ENCODE results near the gene ANKRD65.
A peak's percentile ranks its signal among the peaks of the same experiment; 100 is the strongest.
"Not testable (repeated sequence)": the region's sequence is repeated elsewhere in the genome, so short reads cannot be mapped to it uniquely, and the experiment has no call there.

Gene ANKRD65

GRCh38 chr1:1399187-1399871 lies 21.7 kb downstream of the ANKRD65 start, which contains the start of gene CCNL2:
TSS of gene CCNL2 (minus strand) at chr1:1399335. CDS start at chr1:1399306, 29 bp downstream.
- DNase-seq (ENCODE audit: insufficient read length, low spot score) (peak; percentile 98), FAIRE-seq (peak; percentile 89)

GRCh38 chr1:1398677-1399186 lies 22.3 kb downstream of the ANKRD65 start:
- DNase-seq (ENCODE audit: insufficient read length, low spot score) (no peak), FAIRE-seq (no peak)

DNA sequence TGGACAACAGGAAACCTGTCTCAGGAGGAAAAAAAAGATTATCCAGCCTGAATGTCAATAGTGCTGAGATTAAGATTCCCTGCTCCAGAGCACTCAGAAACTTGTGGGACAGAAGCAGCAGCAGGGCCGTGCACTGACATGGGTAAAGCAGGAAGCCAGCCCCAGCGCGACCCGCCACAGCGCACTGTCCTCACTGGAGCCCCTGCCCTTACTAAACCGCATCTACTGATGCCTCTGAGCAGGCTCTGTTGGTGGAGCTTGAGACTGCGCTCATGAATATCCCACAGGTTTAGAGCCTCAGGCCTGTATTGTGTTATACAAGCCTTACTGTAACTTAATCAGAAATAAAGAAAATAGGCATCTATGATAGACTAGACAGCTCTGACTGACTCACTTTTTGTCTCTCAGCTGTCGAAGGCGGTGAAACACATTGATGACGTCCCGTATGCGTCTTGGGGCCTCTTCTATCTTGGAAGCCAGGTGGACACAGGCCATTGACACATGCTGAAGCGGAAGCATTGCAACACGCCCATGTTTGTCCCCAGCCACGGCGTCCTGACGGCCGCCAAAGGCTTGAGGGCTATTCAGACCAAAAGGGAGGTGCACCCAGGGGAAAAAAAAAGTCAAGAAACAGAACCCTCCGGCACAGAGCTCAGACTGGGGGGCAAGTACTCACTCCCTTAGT lies 23.1 kb downstream of the ANKRD65 start:
- FAIRE-seq, result no peak
- DNase-seq (ENCODE audit: insufficient read length, low spot score), result no peak

DNA sequence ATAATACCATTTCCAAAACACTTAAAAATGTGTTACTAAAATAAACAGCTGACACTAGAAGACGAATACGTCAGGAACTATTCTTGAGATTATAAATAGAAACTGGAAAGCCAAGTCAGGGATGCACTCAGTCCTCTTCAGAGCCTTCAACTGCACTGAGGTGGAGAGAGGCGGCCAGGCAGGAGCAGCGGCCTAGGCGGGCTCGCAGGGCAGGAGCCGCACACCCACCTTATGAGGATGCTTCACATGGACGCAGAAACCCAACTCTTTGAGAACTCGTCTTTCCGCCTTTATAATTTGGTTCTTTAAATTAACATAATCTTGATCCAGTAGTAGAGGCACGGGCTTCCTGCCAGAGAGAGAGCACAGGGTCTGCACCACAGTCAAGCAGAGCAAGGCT lies 25.9 kb downstream of the ANKRD65 start:
- FAIRE-seq, result no peak

DNA sequence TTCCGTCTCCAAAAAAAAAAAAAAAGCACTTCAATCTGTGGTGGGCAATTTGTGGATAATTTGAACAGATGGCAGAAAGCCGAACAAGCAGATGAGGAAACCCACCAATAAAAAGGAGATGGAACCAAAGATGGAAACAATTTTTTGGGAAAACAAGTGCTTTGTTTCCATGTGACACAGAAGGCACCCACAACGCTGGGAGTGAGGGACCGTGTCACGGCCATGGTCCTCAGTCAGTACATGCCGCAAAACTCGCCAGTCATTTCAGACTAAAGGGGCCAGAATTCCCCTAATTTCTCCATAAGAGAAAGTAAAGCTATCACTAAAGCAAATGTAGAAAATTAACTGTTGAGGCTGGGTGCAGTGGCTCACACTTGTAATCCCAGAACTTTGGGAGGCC lies 27.0 kb downstream of the ANKRD65 start:
- no peak for FAIRE-seq
- DNase-seq (ENCODE audit: insufficient read length, low spot score), result no peak

More for the DNA sequence above, 25.9 kb downstream of the ANKRD65 start:
- DNase-seq (ENCODE audit: insufficient read length, low spot score), result no peak

- DNase-seq (ENCODE audit: insufficient read length, low spot score) (no peak), FAIRE-seq (no peak)
Observed at GRCh38 chr1:1393428-1393827, 27.6 kb downstream of the ANKRD65 start.

DNA sequence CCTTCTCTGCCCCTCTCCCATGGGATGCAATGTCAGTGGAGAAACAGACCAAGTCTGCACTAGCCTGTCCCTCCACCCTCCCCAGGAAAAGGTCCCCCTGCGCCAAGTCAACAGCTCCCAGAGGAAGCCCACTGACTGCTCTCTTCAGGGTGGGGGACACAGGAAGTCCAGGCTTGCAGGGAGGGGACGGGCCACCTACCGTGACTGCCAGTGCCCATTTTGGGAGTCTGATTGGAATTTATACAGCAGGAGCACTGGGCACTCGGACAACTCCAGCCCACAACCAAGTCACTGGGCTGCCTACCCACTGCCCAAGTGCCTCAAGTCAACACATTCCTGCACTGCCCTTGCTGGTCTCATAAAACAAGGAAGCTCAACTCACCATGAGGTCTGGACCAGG lies 28.1 kb downstream of the ANKRD65 start:
- no peak for FAIRE-seq
- DNase-seq (ENCODE audit: insufficient read length, low spot score), result no peak

DNA sequence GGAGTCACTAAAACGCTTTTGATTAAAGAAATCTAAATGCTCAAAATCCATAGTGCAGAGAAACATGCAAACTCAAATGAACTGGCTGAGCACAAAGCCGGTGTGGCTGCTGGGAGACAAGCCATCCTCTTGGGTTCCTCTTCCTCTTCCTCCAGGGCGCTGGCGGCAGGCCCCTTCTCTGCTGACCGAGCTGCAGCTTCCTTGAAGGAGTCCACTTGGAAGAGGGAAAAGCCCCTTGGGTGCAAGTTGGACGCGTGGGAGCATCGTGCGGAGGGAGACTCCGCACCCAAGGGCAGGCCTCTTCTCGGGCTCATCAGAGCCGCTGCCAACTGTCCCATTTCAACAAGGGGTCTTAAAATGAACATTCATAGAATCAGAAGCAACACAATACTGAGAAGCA lies 29.9 kb downstream of the ANKRD65 start:
- FAIRE-seq (no peak), DNase-seq (ENCODE audit: insufficient read length, low spot score) (no peak)

DNA sequence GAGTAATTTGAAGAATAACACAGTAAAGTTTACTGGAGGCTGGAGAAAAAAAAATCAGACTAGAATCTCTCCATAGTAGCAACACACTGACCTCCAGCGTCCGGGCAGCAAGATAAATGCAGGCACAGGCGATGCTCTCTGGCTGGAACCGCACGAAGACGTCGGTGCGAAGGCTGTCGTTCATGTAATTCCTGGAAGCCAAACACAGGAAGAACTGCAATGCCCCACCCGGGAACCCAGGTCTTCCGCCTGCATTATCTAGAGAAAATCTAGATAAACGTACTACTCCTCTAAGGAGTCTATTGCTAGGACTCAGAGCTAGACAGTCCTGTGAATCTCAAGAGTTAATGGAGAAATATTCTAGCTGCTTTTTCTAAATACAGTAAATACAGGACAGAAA lies 30.4 kb downstream of the ANKRD65 start:
- DNase-seq (ENCODE audit: insufficient read length, low spot score) (no peak), FAIRE-seq (no peak)

- DNase-seq (ENCODE audit: insufficient read length, low spot score), result no peak
- no peak for FAIRE-seq
Observed at GRCh38 chr1:1388078-1388472, 33.0 kb downstream of the ANKRD65 start.

DNA sequence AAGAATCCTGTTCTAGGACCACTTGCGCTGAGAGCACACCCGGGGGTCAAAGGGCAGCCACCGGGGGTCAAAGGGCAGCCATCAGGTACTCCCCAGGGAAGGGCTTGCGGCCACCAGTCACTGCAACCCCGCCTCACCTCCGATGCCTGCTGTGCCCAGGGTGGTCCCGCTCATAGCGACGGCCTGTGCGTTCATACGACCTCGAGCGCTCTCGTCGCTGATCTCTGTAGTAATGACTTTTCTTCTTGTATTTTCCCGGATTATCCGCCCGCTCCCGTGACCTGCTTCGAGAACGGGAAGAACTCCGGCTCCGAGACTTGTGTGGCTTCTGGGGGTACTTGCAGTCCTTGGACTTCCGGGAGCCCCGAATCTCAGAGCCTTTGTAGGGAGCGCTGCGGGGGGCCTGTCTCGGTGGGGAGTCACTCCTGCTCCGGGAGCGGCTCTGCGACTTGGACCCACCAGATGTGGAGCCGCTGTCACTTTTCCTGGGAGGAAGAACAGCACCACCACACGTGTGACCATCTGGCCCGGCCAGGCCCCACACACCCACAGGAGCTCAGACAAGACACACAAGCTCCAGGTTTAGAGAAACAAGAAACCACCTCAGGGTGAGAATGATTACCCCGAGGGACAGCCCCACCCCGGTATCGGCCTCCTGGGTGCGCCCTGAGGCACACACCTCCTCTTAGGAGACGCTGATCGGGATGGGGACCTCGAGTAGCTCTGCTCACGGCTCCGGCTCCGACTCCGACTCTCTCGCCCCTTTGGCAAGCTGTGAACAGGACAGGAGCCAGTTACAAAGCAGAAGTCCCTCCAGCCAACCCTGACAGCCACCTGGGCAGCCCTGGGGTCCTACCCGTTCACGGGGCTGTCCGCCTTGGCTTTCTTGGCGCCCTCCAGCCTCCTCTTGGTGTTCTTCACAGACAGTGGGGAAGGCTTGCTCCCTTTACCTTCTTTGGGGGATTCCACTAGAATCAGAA lies 33.7 kb downstream of the ANKRD65 start:
- DNase-seq (ENCODE audit: insufficient read length, low spot score) (no peak), FAIRE-seq (no peak)

- no peak for DNase-seq (ENCODE audit: insufficient read length, low spot score)
- no peak for FAIRE-seq
Observed at GRCh38 chr1:1385931-1386330, 35.1 kb downstream of the ANKRD65 start.

DNA sequence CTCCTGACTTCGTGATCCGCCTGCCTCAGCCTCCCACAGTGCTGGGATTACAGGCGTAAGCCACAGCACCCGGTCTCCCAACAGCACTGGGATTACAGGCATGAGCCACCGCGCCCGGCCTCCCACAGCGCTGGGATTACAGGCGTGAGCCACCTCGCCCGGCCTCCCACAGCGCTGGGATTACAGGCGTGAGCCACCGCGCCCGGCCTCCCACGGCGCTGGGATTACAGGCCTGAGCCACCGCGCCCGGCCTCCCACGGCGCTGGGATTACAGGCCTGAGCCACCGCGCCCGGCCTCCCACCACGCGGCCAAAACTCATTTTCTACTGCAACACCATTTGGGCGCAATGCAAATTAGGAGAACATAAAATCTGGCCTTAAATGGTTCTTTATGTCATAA lies 35.7 kb downstream of the ANKRD65 start:
- DNase-seq (ENCODE audit: insufficient read length, low spot score); FAIRE-seq: not testable (repeated sequence)

GRCh38 chr1:1381294-1381693 lies 39.8 kb downstream of the ANKRD65 start:
- DNase-seq (ENCODE audit: insufficient read length, low spot score), result no peak
- FAIRE-seq, result no peak

DNA sequence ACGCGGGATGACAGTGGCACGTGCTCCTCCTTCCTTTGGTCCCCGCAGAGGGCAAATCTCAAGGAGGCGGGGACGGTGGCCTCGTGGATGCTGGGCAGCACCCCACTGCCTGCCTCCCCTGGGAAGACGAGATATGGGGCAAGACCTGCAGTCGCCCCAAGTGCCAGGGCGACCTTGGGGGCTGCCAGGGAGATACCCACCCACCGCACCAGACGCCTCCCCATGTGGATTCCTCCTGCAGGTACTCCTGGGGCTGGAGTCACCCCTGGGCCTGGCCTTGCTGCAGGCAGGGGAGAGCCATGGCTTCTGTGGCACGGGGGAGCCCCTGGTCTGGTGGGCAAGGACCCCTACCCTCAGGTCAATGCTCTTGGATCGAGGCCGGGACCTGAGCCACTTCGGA lies 40.2 kb downstream of the ANKRD65 start:
- FAIRE-seq (no peak), DNase-seq (ENCODE audit: insufficient read length, low spot score) (no peak)

GRCh38 chr1:1377540-1378205 lies 43.4 kb downstream of the ANKRD65 start:
- FAIRE-seq, result no peak
- DNase-seq (ENCODE audit: insufficient read length, low spot score), result no peak

DNA sequence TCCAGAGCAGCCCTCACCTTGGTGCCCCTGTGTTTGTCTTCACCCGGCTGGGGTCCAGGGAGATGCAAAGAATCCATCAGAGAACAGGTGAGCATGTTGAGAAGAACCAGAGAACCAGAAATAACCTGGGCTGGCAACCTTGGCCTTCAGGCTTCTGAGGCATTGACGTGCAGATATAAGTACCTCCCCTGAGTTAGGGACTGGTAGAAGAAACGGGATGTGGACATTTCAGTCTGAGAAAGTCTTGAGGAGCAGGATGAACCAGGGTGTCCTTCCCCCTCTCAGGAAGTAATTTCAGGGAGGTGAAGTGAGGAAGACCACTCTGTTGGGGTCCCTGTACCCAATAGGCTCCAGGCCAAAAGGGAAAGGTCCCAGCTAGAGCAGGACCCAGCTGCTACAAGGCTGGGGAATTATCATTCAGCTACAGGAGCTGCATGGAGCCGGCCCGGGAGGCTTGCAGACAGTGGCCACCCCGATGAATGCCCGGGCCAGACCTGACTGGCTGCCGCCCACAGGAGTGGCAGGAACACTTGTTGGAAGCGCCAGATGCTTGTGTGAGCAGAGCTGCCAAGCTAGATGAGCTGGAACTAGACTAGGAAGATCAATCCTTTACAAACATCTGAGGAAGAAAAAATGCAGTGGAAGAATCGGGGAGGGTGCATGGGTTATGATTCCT lies 44.4 kb downstream of the ANKRD65 start:
- DNase-seq (ENCODE audit: insufficient read length, low spot score), result no peak
- no peak for FAIRE-seq

GRCh38 chr1:1374929-1375662 lies 46.0 kb downstream of the ANKRD65 start, which contains the start of gene AURKAIP1:
TSS of gene AURKAIP1 (minus strand) at chr1:1375207. CDS start at chr1:1374756, 451 bp downstream.
- DNase-seq (ENCODE audit: insufficient read length, low spot score), result peak; percentile 98
- peak; percentile 100 for FAIRE-seq

DNA sequence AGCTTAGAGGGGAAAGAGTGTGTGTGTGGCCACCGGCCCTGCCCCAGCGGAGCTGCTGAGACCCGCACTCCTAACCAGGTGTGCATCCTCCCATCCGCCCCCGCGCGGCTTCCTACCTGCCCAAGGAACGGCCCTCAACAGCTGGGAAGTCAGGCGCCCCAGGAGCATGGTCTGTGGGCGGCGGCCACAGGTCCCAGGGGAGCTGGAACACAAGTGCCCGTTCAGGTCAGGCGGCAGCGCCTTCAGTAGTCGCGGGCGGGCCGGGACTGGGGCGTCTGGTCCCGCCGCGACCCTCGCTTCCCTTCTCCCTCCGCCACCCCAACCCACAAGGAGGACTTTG lies 46.5 kb downstream of the ANKRD65 start:
- no peak for FAIRE-seq
- no peak for DNase-seq (ENCODE audit: insufficient read length, low spot score)

All from GM19239 (cell line).